Kidney epithelial cell (primary cell): ENCODE measurements around the gene PTPRQ. TPM values are rescaled to one million over a fixed set of nuclear protein-coding genes. Genes with fewer than 3 reads are reported as not detected.

ENCODE experiments used
- DNase-seq: peaks from one replicate; pipeline ENCODE4 v3.0.0-alpha.2; 2010; ENCODE audit warnings: low read depth
- H3K27me3 ChIP-seq: 2 replicates; pipeline ENCODE4 v1.6.0; 2011; ENCODE audit warnings: low read length; ENCODE audit not compliant: control insufficient read depth, insufficient read depth
- H3K36me3 ChIP-seq: 2 replicates; pipeline ENCODE4 v1.5.1; 2011; ENCODE audit warnings: low read length; ENCODE audit not compliant: control insufficient read depth, insufficient read depth
- H3K4me3 ChIP-seq: 2 replicates; pipeline ENCODE4 v1.5.1; 2011; ENCODE audit warnings: low read depth, mild to moderate bottlenecking, control low read depth, low read length
- CTCF ChIP-seq: IDR thresholded peaks from 2 replicates; pipeline ENCODE4 v1.5.1; 2011; ENCODE audit warnings: mild to moderate bottlenecking, moderate library complexity, low read length, control low read depth, inconsistent platforms; ENCODE audit not compliant: insufficient read depth, poor library complexity, severe bottlenecking
- total RNA-seq: library from RNA; depleted of rRNA; stranded (reverse); fragments of >200 nt; gene quantifications from 2 replicates; pipeline ENCODE4 v1.2.3, GENCODE V29; 2015

Gene PTPRQ
- total RNA-seq, 1 donor from 2014 or later, result under 0.01 TPM

- Histone ChIP-seq H3K27me3 (no peaks in the 10 kb centered on the region), H3K36me3 (no peaks in the 10 kb centered on the region), H3K4me3 (no peak overlapping the region)
- DNase-seq, result peak; percentile 60
- no peak for TF ChIP-seq CTCF
Measured at GRCh38 chr12:80702889-80703805, 259.1 kb downstream of the PTPRQ start.

- H3K4me3 ChIP-seq, result no peak overlapping the region
- no peak for DNase-seq
- TF ChIP-seq CTCF, result no peak
- no peaks in the 10 kb centered on the region for H3K36me3 ChIP-seq
- H3K27me3 ChIP-seq, result peaks cover 6% of the 10 kb centered on the region
Measured at GRCh38 chr12:80704420-80704819, 260.4 kb downstream of the PTPRQ start.

- DNase-seq, result no peak
- no peak for TF ChIP-seq CTCF
- Histone ChIP-seq H3K27me3 (peaks cover 6% of the 10 kb centered on the region), H3K36me3 (no peaks in the 10 kb centered on the region), H3K4me3 (peak within 1 kb of the TSS; percentile 35)
Measured at GRCh38 chr12:80707126-80707829, 263.2 kb downstream of the PTPRQ start, which contains the start of gene MYF6. Gene MYF6, plus strand, starts transcription at chr12:80707634. Its CDS starts 86 bp downstream, at chr12:80707720.

- no peak for TF ChIP-seq CTCF
- Histone ChIP-seq H3K27me3 (peaks cover 6% of the 10 kb centered on the region), H3K4me3 (no peak overlapping the region), H3K36me3 (no peaks in the 10 kb centered on the region)
- DNase-seq, result no peak
Measured at GRCh38 chr12:80707830-80708258, 263.8 kb downstream of the PTPRQ start.

- DNase-seq, result no peak
- Histone ChIP-seq H3K36me3 (no peaks in the 10 kb centered on the region), H3K27me3 (peaks cover 6% of the 10 kb centered on the region), H3K4me3 (peak overlapping the region; percentile 35)
- TF ChIP-seq CTCF, result no peak
Measured at GRCh38 chr12:80708259-80708974, 264.4 kb downstream of the PTPRQ start.
